HepG2 (cell line): ENCODE data around the gene C10orf143. TPM values are rescaled to one million over a fixed set of nuclear protein-coding genes. Genes with fewer than 3 reads are reported as not detected.

ENCODE experiments used
- AHDC1 ChIP-seq: sonication (generic); formaldehyde crosslinking; IDR thresholded peaks from 2 replicates; pipeline ENCODE4 v1.5.1; 2020; ENCODE audit warnings: mild to moderate bottlenecking, missing genetic modification reagents, borderline replicate concordance
- AHR ChIP-seq: IDR thresholded peaks from 2 replicates; pipeline ENCODE4 v1.6.1; 2018; ENCODE audit warnings: missing genetic modification reagents, missing compliant biosample characterization
- ATAD3A ChIP-seq: sonication (generic); formaldehyde crosslinking; IDR thresholded peaks from 2 replicates; pipeline ENCODE4 v1.4.0; 2020; ENCODE audit warnings: missing genetic modification reagents
- ATF6 ChIP-seq: sonication (generic); formaldehyde crosslinking; conservative IDR thresholded peaks from 2 replicates; pipeline ENCODE4 v1.4.0; 2020; ENCODE audit warnings: missing genetic modification reagents
- HNRNPUL1 ChIP-seq: fragments of 200-400 bp; formaldehyde crosslinking; IDR thresholded peaks from 2 replicates; pipeline ENCODE4 v1.6.1; 2017; ENCODE audit warnings: low read depth, mild to moderate bottlenecking, low read length, moderate library complexity
- HOMEZ ChIP-seq: IDR thresholded peaks from 2 replicates; pipeline ENCODE4 v1.6.1; 2016; ENCODE audit warnings: low read depth
- KDM5A ChIP-seq: fragments of 200-600 bp; sonication (generic); IDR thresholded peaks from 2 replicates; pipeline ENCODE4 v1.7.0; 2018; ENCODE audit warnings: antibody characterized with exemption, mild to moderate bottlenecking, low read length, borderline replicate concordance
- NFKBIZ ChIP-seq: IDR thresholded peaks from 2 replicates; pipeline ENCODE4 v1.6.1; 2018; ENCODE audit warnings: missing genetic modification reagents, missing compliant biosample characterization
- PHF5A ChIP-seq: IDR thresholded peaks from one replicate; pipeline ENCODE4 v1.6.1; 2018; ENCODE audit warnings: low read depth, missing genetic modification reagents; ENCODE audit not compliant: unreplicated experiment
- POLR2A ChIP-seq, 2 experiments: IDR thresholded peaks; 2 replicates each; pipeline ENCODE4 v1.6.1; 2011; ENCODE audit warnings: low read depth in 2 of 2, low read length in 2 of 2, mild to moderate bottlenecking in 1 of 2, moderate library complexity in 1 of 2; ENCODE audit not compliant: insufficient read depth in 1 of 2
- SALL1 ChIP-seq: sonication (generic); formaldehyde crosslinking; IDR thresholded peaks from 2 replicates; pipeline ENCODE4 v1.8.0; 2022; ENCODE audit warnings: mild to moderate bottlenecking, missing genetic modification reagents
- SRSF9 ChIP-seq: fragments of 200-400 bp; formaldehyde crosslinking; IDR thresholded peaks from 2 replicates; pipeline ENCODE4 v1.6.1; 2018; ENCODE audit warnings: borderline replicate concordance, mild to moderate bottlenecking, low read depth, low read length; ENCODE audit not compliant: insufficient read depth, poor library complexity, severe bottlenecking
- TBL1XR1 ChIP-seq: fragments of 150-350 bp; IDR thresholded peaks from 2 replicates; pipeline ENCODE4 v1.6.1; 2014; ENCODE audit warnings: borderline replicate concordance, low read length; ENCODE audit not compliant: partially characterized antibody
- ZBTB33 ChIP-seq: sonication (generic); formaldehyde crosslinking; IDR thresholded peaks from 2 replicates; pipeline ENCODE4 v1.4.0; 2020; ENCODE audit warnings: missing genetic modification reagents
- ZKSCAN8 ChIP-seq: IDR thresholded peaks from 2 replicates; pipeline ENCODE4 v1.6.1; 2016; ENCODE audit warnings: borderline replicate concordance, missing genetic modification reagents, missing compliant biosample characterization
- ZNF230 ChIP-seq: sonication (generic); formaldehyde crosslinking; IDR thresholded peaks from 2 replicates; pipeline ENCODE4 v1.4.0; 2020; ENCODE audit warnings: mild to moderate bottlenecking, missing genetic modification reagents
- ZNF343 ChIP-seq: sonication (generic); formaldehyde crosslinking; IDR thresholded peaks from 2 replicates; pipeline ENCODE4 v1.4.0; 2020; ENCODE audit warnings: mild to moderate bottlenecking, missing genetic modification reagents
- polyA plus RNA-seq, 8 experiments: library from polyadenylated mRNA; depleted of rRNA in 3 of 8; stranded (reverse) in 7 of 8; unstranded in 1 of 8; fragments of >200 nt; fragmentation: Illumina TruSeq in 4 of 8; extraction: Trizol in 4 of 8; gene quantifications; 2 replicates each; pipeline versions ENCODE4 v1.2.1 to v1.2.3, GENCODE V29; 2011 to 2016; ENCODE audit warnings: low read depth in 4 of 8, missing spikeins in 1 of 8, mixed read lengths in 1 of 8; ENCODE audit not compliant: insufficient read depth in 1 of 8
- total RNA-seq, 5 experiments: library from RNA; depleted of rRNA; stranded (reverse); fragments of >200 nt; fragmentation: Illumina TruSeq; extraction: Trizol; gene quantifications; 2 replicates each; pipeline ENCODE4 v1.2.3, GENCODE V29; 2016; ENCODE audit warnings: low read depth in 1 of 5

C10orf143 gene
- total and polyA plus RNA-seq, 2 of the 13 experiments (the other 11 are each of a cell fraction or from before 2014, with no cell fraction given) = 0.21 to 0.91 TPM

- TF ChIP-seq HNRNPUL1 (no peak; the same call in 1 of the 2 replicates), ZNF343 (CRISPR knock-in tag) (no peak; the same call in 1 of the 2 replicates), HOMEZ (no peak), SALL1 (CRISPR knock-in tag) (peak; percentile 82), ZKSCAN8 (CRISPR knock-in tag) (no peak), ZBTB33 (CRISPR knock-in tag) (no peak), KDM5A (peak; percentile 75), NFKBIZ (CRISPR knock-in tag) (no peak), ATAD3A (no peak), ATF6 (no peak), ZNF230 (CRISPR knock-in tag) (no peak; the same call in 1 of the 2 replicates), AHDC1 (CRISPR knock-in tag) (peak; percentile 30; the same call in 1 of the 2 replicates), POLR2A (IDR thresholded peaks at IDR 0.05; ENCODE audit: insufficient read depth in 1 of 2, low read depth in 2 of 2, low read length in 2 of 2) (peak; percentile 84 to 95), SRSF9 (no peak), TBL1XR1 (peak; percentile 4), PHF5A (CRISPR knock-in tag) (no peak), AHR (CRISPR knock-in tag) (peak; percentile 82)
Observed at GRCh38 chr10:130110246-130111112, at the start of gene C10orf143 (continued).
